HS-27A (cell line): Measurements from ENCODE around the gene GPR35.

Experiments used
- DNase-seq: peaks from one replicate; pipeline ENCODE4 v3.0.0-alpha.2; 2012; ENCODE audit warnings: low read depth, missing footprints

The GPR35 gene

DNA sequence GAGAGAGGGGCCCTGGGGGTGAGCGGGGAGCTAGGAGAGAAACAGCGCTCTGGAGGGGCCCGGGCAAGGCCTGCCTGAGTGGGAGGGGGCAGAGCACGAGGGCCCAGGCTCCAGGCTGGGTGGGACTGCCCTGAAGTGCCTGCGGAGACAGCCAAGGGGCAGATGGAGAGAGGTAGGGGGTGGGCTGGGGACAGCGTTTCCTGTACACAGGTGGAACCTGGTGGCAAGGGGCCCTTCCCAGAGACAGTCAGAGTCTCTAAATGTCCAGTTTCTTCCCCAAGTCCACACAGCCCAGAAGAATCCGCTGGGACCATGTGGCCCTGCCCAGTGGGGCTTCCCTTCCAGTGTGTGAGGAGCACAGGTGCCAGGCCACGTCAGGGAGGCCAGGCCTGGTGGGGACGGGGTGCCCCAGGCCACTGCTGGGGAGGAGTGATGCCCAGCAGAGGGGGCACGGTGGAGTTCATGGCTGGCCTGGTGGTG is 1.7 kb upstream of the GPR35 start:
- no peak for DNase-seq

DNA sequence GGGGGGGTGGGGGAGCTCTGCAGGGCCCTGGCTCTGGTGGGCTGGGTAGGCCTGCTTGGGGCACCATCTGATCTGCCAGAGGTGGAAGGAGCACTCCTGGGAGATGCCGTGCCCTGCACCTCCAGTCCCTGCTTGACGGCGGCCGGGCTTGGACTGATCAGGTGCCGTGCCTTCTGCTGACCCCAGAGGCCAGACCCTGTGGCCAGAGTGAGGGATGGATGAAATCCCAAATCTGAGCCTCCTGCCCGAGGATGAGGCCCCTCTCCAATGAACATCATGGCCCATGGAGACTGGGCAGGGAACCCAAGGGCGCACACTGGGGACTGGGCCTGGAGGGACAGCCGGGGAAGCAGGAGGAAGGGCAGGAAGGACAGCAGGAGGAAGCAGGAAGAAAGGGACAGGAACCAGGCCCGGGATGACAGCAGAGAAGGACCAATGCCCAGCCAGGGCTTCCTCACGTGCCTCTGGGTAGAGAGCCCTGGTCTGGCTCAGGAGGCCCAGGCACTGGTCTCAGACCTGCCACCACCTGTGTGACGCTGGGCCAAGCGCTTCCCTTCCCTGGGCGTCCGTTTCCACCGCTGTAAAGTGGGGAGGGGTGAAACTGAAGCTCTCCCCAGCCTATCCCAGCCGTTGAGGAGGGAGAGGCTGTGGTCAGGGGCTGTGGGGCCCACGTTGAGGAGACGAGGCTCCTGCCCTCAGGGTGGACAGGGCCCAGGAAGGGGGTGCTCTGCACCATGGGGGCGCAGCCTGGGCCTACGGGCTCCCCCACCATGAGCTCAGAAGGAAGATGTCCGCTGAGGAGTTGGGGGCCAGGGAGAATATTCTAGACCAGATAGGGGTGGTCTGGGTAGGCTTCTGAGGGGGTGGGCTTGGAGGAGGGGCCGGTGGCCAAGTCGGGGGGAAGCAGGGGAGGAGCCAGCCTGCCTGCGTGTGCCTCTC is 1.0 kb upstream of the GPR35 start:
- no peak for DNase-seq

DNA sequence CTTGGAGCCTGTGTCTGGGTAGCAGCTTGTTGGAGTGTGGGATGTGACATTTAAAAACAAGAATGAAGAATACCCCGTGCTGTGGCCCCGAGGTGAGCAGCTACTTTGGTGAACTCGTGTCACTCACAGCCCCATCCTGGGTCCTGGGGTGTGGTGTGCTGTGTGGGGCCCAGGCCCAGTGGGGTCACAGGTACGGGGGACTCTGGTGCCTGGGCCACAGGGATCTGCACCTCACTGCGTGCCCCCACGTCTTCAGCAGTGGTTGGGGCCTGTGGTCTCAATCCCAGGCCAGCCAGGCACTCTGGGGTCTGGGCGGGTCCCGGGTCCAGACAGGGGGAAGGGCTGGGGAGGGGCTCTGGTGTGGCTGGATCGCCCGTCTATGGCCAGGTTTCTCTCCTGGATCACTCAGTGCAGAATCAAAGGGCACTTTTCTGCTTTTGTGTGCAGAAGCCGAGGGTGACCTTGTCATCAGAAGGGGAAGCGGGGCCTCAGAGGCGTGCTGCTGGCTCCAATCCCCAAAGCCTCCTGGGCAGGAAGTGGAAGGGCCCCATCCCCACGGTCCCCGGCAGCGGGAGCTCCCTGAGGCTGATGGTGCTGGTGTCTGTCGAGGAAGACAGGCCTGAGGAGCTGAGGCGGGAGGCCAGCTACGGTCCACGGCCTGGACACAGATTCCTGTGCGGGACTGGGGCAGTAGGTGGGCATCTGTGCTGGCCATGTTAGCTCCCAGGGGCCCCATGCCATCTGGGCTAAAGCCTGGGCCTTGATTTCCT is 1.4 kb downstream of the GPR35 start:
- no peak for DNase-seq

DNA sequence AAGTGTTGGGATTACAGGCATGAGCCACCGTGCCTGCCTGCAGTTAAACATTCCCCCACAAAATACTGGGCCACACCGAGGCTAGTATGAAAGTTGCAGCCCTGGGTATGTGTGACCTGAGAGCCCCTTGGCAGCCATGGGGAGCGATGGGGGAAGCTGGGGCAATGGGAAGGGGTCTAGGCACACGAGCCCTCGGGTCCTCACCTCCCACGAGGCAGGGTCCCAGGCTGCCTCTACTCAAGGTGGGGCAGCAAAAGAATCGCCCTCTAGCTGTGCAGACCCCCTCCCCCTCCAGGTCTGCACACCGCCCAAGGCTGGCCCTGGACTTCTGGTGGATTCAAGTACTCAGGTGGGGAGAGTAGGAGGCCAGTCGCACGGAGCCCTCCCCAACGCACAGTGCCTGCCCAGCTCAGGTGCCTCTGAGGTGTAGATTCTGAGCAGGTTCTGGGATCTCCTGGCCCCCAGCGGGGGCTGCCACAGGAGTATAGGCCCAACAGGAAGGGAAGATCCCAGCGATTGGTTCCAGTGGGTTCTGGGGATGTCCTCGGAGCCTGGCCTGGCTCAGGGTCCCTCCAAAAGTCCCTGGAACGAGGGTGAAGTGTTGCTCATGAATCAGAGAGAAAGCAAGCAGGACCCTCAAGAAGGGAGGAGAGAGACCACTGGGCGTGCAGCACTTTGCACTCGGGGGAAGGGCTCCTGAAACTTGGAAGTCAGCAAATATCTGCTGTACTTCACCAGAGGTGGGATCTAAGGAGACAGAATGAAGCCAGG is 2.6 kb downstream of the GPR35 start:
- no peak for DNase-seq

DNA sequence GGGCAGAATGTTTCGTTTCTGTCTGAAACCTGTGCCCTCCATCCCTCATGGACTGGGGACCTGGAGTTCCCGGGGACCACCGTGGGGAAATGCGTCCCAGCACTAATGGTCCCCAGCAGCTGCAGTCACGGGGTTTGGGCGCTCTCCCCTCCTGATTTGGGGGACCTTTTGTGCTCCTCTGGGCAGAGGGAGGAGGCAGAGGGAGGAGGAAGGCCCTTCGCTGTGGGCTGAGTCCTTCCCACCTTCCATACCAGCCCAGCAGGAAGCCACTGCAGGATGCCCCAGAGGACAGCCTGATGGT is 3.2 kb downstream of the GPR35 start:
- DNase-seq: no peak

DNA sequence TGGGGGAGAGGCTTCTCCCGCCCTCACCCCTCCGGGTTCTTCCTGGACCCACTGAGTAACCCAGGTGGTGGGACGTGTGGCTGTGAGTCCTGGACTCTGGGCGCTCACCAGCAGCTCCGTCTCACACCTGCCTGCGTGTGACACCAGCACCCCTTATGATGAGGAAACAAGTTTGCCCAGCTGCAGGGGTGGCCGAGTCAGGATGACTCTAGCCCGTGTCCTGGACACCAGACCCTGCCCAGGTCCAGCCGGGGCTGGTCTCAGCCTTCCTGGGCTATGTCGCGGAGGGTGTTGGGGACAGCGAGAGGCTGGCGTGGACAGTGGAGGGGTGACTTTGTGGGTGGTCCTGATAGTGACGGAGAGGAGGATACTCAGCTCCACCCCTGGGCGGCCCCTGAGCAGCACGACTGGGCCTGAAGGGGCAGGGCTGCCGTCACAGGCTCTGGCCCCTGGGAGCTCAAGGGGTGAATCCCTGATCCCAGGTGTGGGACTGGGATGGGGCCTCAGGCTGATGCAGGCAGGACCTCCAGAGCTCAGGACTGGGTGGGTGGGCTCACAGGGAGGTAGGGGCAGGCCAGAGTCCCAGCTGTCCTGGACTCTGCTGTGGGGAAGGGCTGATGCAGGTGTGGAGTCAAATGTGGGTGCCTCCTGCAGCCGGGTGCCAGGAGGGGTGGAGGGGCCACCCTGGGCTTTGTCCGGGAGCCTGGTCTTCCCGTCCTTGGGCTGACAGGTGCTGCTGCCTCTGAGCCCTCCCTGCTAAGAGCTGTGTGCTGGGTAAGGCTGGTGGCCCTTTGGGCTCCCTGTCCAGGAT is 3.7 kb downstream of the GPR35 start:
- no peak for DNase-seq

DNA sequence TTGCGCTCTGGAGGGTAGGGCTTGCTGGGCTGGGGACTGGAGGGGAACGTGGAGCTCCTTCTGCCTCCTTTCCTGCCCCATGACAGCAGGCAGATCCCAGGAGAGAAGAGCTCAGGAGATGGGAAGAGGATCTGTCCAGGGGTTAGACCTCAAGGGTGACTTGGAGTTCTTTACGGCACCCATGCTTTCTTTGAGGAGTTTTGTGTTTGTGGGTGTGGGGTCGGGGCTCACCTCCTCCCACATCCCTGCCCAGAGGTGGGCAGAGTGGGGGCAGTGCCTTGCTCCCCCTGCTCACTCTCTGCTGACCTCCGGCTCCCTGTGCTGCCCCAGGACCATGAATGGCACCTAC is 4.3 kb downstream of the GPR35 start:
- no peak for DNase-seq

DNA sequence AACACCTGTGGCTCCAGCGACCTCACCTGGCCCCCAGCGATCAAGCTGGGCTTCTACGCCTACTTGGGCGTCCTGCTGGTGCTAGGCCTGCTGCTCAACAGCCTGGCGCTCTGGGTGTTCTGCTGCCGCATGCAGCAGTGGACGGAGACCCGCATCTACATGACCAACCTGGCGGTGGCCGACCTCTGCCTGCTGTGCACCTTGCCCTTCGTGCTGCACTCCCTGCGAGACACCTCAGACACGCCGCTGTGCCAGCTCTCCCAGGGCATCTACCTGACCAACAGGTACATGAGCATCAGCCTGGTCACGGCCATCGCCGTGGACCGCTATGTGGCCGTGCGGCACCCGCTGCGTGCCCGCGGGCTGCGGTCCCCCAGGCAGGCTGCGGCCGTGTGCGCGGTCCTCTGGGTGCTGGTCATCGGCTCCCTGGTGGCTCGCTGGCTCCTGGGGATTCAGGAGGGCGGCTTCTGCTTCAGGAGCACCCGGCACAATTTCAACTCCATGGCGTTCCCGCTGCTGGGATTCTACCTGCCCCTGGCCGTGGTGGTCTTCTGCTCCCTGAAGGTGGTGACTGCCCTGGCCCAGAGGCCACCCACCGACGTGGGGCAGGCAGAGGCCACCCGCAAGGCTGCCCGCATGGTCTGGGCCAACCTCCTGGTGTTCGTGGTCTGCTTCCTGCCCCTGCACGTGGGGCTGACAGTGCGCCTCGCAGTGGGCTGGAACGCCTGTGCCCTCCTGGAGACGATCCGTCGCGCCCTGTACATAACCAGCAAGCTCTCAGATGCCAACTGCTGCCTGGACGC is 4.9 kb downstream of the GPR35 start:
- DNase-seq: no peak

DNA sequence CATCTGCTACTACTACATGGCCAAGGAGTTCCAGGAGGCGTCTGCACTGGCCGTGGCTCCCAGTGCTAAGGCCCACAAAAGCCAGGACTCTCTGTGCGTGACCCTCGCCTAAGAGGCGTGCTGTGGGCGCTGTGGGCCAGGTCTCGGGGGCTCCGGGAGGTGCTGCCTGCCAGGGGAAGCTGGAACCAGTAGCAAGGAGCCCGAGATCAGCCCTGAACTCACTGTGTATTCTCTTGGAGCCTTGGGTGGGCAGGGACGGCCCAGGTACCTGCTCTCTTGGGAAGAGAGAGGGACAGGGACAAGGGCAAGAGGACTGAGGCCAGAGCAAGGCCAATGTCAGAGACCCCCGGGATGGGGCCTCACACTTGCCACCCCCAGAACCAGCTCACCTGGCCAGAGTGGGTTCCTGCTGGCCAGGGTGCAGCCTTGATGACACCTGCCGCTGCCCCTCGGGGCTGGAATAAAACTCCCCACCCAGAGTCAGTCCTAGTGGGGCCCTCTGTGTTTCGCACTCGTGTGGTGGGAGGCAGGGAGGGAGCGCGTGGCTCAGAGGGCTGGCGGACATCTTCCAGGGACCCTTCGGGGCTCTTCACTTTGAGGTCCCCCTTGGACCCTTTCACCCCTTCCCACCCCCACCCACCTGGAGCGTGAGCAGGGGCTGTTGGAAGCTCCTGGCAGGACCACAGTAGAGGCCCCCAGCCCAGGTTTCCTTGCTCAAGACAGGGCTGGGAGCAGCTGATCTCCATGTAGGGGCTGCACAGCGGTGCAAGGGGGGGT is 5.7 kb downstream of the GPR35 start:
- DNase-seq: no peak

DNA sequence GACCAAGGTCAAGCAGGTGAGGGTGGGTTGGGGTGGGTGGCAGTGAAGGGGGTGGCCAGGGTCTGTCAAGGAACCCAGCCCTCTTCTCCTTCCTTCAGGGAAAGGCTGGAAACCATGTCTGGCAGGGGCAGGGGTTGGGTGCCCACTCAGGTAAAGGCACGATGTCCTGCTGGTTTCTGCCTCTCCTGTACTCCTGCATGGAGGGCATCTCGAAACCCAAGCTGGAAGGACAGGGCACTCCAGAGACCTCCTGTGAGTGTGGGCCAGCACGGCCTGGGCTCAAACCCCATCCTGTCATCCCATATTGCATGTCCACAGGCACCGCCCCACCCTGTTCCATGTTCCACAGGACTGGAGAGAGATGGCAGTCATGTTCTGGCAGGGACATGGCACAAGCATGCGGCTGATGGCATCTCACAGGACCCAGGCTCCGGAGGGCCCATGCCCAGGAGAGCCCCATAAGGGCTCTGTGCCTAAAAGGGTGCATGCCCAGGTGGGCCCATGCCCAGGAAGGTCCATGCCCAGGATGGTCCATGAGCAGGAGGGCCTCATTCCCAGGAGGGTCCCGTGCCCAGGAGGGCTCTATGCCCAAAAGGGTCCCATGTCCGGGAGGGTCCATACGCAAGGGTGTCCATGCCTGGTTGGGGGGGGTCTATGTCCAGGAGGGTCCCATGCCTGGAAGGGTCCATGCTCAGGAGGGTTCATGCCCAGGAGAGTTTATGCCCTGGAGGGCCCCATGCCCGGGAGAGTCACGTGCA is 6.4 kb downstream of the GPR35 start:
- no peak for DNase-seq

DNA sequence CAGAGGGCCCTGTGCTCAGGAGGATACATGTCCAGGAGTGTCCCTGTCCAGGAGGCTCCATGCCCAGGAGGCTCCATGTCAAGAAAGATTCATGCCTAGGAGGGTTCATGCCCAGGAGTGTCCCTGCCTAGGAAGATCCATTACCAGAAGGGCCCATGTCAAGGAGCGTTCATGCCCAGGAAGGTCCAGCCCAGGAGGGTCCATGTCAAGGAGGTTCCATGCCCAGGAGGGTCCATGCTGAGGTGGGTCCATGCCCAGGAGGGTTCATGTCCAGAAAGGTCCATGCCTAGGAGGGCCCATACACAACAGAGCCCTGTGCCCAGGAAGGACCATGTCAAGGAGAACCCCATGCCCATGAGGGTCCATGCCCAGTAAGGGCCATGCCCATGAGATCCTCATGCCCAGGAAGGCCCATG is 7.0 kb downstream of the GPR35 start:
- no peak for DNase-seq

DNA sequence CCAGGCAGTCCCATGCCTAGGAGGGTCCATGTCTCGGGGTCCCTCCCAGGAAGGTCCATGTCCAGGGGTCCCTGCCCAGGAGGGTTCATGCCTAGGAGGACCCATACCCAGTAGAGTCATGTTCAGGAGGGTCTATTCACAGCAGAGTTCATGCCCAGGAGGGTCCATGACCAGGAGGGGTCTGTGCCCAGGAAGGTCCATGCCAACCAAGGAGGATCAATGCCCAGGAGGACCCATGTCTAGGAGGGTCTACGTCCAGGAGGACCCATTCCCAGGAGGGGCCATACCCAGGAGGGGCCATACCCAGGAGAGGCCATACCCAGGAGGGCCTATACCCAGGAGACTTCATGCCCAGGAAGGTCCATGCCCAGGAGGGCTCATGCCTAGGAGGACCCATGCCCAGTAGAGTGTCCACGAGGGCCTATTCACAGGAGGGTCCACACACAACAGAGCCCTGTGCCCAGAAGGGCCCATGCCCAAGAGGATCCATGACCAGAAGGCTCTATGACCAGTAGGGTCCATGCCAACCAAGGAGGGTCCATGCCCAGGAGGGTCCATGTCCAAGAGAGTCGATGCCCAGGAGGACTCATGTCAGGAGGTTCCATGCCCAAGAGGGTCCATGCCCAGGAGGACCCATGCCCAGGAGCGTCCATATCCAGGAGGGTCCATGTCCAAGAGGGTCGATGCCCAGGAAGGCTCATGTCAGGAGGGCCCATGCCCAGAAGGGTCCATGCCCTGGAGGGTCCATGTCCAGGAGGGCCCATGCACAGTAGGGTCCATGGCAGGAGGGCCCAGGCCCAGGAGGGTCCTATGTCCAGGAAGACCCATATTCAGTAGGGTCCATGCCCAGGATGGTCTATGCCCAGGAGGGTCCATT is 10.1 kb downstream of the GPR35 start:
- DNase-seq: no peak

DNA sequence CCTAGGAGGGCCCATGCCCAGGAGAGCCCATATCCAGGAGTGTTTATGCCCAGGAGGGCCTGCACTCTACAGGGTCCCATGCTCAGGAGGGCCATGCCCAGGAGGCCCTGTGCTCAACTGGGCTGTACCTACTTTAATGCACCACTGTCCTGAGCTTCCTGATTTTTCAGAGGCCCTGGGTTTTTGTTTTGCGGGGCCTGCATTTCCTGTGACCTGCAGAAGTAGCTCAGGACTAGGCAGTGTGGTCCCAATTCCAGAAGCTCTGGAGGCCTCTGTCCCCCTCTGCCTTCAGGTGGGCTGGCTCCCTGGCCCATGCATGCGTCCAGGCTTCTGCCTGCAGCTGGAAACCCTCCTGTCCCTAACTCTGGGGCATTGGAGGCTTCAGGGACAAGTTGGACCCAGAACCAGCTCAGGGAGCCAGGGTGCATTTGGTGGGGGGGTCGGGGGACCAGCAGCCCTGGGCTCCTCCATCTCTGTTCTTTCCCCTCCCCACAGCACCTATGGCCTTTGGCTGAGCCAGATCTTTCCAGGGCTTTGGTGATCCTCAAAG is 10.8 kb downstream of the GPR35 start:
- no peak for DNase-seq

DNA sequence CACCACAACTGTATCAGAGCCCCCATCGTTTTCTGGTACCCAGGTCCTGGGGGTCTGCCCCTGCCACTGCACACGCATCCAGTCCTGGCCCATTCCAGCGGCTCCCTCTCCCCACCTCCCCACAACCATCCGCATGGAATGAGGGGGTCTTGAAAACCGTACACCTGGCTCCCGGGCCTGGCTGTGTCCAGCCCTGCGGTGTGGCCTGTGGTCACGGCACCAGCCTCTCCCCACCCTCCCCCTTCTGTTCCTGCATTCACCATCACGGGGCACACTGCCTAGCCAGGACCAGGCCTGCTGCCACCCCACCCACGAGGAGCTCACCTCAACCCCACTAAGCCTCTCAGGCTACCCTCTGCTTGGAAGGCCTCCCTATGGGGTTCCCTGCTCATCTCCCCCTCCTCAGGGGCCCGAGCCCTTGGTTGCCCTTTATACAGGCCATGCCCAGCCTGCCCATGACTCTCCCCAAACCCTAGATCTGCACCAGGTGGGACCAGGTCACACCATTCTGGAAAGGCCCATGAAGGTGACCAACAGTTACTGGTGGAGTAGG is 11.4 kb downstream of the GPR35 start:
- no peak for DNase-seq

DNA sequence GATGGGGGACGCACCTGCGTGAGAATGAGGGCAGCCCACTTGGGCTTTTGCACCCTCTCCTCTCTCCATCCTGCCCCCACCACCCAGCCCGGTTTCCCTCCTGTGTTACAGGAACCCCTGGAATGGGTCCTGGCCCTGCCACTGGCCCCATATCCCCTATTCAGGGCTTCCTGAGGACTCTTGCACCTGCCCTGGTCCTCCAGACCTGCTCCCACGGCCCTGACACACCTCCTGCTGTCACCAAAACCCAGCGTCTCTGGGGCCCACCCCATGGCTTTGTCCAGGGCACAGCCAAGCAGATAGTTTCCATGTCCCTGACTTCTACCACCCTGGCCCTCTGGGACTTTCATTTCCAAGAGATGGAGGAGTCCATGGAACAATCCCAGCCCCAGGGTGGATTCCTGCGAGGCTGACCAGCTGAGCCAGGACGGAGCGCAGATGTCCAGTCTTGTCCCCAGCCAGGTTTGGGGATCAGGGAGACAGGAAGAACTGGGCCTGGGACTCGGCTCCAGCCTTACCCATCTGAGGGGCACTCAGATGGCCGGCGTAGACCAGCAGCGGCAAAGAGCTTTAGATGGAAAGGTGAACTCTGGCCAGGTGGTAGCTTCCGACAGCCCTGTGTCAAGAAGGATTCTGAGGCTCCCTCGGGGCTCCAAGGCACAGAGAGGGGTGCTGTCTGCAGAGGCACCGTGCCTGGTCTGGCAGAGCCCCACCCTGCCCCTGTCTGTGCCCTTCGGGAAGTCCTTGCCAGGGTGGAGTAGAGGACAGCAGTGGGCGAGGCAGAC is 12.0 kb downstream of the GPR35 start:
- DNase-seq: no peak

DNA sequence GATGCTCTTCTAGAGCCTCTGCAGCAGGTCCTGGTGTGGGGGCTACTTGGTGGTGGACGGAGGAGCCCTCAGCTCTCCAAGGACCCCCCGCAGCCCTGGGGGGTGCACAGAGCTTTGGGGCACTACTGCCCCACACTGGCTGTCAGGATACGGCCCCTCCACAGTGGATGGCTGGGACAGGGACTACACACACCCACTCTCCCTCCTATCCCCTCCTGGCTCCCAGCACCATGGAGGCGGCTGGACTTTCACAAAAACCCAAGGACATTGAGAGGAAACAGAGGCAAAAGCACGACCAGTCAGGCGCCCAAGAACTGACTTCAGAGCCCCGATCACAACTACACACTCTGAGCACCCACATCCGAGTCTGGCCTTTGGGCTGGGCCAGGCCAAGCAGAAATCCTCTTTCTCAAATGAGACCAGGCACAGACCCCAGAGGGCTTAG is 12.6 kb downstream of the GPR35 start:
- no peak for DNase-seq
